ENCODE data around the gene IL17RE. TPM values are rescaled to one million over a fixed set of nuclear protein-coding genes. Genes with fewer than 3 reads are reported as not detected.

Gene IL17RE
- total and polyA plus RNA-seq, 9 of the 15 experiments (the other 6 are each of a cell fraction or from before 2014, with no cell fraction given), result 0.32 to 1.9 (median 0.51) TPM; not detected in 4

GRCh38 chr3:9897408-9898372 is 5.0 kb upstream of the IL17RE start:
- H3K4me2 ChIP-seq (ENCODE audit: insufficient read depth, low read length), result peak overlapping the region; percentile 46
- peak overlapping the region in 1 of 2 experiments; percentile 40; a peak in 3 of 4 replicates for H3K9ac ChIP-seq (ENCODE audit: insufficient read depth in 1 of 2, low read depth in 2 of 2, low read length in 2 of 2)
- no TSS peak for BruUV-seq (replicated peaks)
- no peak overlapping the region for H3K4me3 ChIP-seq
- in situ Hi-C loops (cut with MboI) (no loop called here), intact Hi-C loops (cut with micrococcal nuclease) (no loop called here)
- peaks cover 21% of the 10 kb centered on the region for H3K36me3 ChIP-seq (ENCODE audit: control insufficient read depth, insufficient read depth, low read length)
- peaks cover 14% of the 10 kb centered on the region for H3K79me2 ChIP-seq (ENCODE audit: control insufficient read depth, insufficient read depth, low read length)
- FAIRE-seq (peak; percentile 91), ATAC-seq (peak; percentile 84), DNase-seq (ENCODE audit: extremely low read depth in 1 of 4, low spot score in 3 of 4) (peak; percentile 49 to 90 (median 66))
- 15% methylated on average over 4 of the region's 4 CpGs for WGBS (ENCODE audit: insufficient coverage, low coverage, missing lambda C conversion rate)
- ChIA-PET CTCF (ENCODE audit: low intra/inter-chr PET ratio) (no interaction called here), POLR2A (interaction anchor here (0.9 to 1.7 kb wide), 4 partner anchors 10 to 34 kb away, joined by 3 to 9 read pairs (median 4); no protein-coding TSS in a partner anchor)
- peak overlapping the region; percentile 74 for H3K27ac ChIP-seq (ENCODE audit: extremely low read depth, low read depth, low read length)
- peaks cover 30 to 38% of the 10 kb centered on the region in 2 experiments for H3K4me1 ChIP-seq (replicated peaks in 1 of 2; ENCODE audit: control insufficient read depth in 2 of 2, insufficient read depth in 2 of 2, low read length in 2 of 2)
- H3K27me3 ChIP-seq (ENCODE audit: control insufficient read depth in 2 of 2, insufficient read depth in 2 of 2, low read length in 2 of 2), result no peaks in the 10 kb centered on the region
- H3K9me3 ChIP-seq (replicated peaks; ENCODE audit: control insufficient read depth, insufficient read depth, low read depth, low read length), result no peaks in the 10 kb centered on the region
- peak overlapping the region; percentile 87 for H2AFZ ChIP-seq (ENCODE audit: low read depth, low read length)
- no peaks in the 10 kb centered on the region for H4K20me1 ChIP-seq (replicated peaks; ENCODE audit: control insufficient read depth, insufficient read depth, low read length)
- H3K9me1 ChIP-seq (ENCODE audit: control insufficient read depth, insufficient read depth, low read length), result peaks cover 7% of the 10 kb centered on the region
- TF ChIP-seq CBFA2T2 (conservative IDR thresholded peaks at IDR 0.05) (peak; percentile 36), PPARD (CRISPR knock-in tag; IDR thresholded peaks at IDR 0.05) (no peak), PRPF4 (IDR thresholded peaks at IDR 0.05; ENCODE audit: insufficient read depth, low read depth, low read length, poor library complexity, severe bottlenecking) (no peak), CC2D1A (IDR thresholded peaks at IDR 0.05) (no peak), GTF2B (IDR thresholded peaks at IDR 0.05; ENCODE audit: extremely low read depth, insufficient read length) (no peak), E4F1 (CRISPR knock-in tag; IDR thresholded peaks at IDR 0.05; ENCODE audit: borderline replicate concordance) (no peak), CBX3 (IDR thresholded peaks at IDR 0.05; ENCODE audit: borderline replicate concordance in 1 of 2, low read length in 2 of 2) (peak in 1 of 2 experiments; percentile 89; a peak in 1 of 3 replicates), CCNT2 (IDR thresholded peaks at IDR 0.05; ENCODE audit: borderline replicate concordance, extremely low read depth, insufficient read length, low read depth, low read length) (peak; percentile 21), L3MBTL2 (IDR thresholded peaks at IDR 0.05) (peak; percentile 91), ZBTB11 (CRISPR knock-in tag; IDR thresholded peaks at IDR 0.05) (peak in 1 of 3 experiments; percentile 73; a peak in 2 of 6 replicates)

Data from K562 (cell line).